NOMO-1 treated with dmso at 0.1 percent for 144 hours (cell line): ENCODE measurements around the gene PDE4A.
"Not testable (repeated sequence)": the region's sequence is repeated elsewhere in the genome, so short reads cannot be mapped to it uniquely, and the experiment has no call there.

ENCODE experiments used
- DNase-seq: peaks from one replicate; lab custom pipeline; 2025; ENCODE audit not compliant: unreplicated experiment; lab: John Stamatoyannopoulos, UW

Gene PDE4A

DNA sequence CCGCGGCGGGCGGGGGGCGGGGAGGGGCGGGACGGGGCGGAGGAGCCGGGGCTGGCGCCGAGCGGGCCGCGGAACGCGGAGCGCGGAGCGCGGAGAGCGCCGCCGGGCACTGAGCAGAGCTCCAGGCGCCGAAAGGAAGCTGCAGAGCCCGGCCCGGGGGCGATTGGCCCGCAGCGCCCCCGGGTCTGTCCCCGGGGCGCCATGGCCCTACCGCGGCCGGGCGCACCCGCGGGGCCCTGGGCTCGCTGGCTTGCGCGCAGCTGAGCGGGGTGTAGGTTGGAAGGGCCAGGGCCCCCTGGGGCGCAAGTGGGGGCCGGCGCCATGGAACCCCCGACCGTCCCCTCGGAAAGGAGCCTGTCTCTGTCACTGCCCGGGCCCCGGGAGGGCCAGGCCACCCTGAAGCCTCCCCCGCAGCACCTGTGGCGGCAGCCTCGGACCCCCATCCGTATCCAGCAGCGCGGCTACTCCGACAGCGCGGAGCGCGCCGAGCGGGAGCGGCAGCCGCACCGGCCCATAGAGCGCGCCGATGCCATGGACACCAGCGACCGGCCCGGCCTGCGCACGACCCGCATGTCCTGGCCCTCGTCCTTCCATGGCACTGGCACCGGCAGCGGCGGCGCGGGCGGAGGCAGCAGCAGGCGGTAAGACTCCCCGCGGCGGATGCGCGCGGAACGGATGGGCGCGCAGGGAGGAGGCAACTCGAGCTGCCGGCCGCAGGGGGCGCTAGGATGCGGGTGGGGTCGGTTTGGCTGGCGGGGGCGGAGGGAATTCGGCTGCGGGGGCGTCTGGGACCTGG, at the start of gene PDE4A:
Gene PDE4A (plus strand): TSS at position 95 of the 796 bp plus-strand sequence. CDS start 227 bp downstream, at position 322.
- no peak for DNase-seq

DNA sequence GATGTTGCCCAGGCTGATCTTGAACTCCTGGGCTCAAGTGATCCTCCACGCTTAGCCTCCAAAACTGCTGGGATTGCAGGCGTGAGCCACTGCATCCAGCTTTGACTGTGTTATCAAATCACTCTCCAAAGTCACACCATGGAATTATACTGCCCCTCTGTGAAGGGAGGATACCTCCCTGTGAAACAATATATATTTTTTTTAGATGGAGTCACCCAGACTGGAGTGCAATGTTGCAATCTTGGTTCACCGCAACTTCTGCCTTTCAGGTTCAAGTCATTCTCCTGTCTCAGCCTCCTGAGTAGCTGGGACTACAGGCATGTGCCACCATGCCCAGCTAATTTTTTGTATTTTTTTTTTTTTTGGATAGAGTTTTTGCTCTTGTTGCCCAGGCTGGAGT, 47.6 kb upstream of the PDE4A start:
- peak; percentile 79 for DNase-seq

DNA sequence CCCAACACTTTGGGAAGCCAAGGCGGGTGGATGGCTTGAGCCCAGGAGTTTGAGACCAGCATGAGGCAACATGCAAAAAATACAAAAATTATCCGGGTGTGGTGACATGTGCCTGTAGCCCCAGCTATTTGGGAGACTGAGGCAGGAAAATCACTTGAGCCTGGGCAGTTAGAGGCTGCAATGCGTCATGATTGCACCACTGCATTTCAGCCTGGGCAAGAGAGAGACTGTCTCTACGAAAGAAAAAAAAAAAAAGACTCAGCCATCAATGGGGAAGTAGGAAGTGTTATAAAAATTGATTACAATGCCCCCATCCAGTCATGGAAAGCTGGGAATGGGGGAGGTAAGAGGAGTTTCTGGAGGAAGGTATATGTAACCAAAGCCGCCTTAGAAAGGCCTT, 45.4 kb upstream of the PDE4A start:
- DNase-seq, result no peak

DNA sequence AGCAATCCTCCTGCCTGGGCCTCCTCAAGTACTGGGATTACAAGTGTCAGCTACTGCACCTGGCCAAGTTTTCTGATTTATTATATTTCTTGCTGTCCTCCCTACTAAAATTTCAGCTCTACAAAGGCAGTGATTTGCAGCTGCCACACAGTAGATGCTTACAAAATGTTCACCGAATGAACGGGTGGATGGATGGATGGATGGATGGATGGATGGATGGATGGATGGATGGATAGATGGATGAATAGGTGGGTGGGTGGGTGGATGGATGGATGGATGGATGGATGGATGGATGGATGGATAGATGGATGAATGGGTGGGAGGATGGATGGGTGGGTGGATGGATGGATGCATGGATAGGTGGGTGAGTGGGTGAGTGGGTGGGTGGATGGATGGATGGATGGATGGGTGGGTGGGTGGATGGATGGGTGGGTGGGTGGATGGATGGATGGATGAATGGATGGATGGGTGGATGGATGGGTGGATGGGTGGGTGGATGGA, 43.1 kb upstream of the PDE4A start:
- not testable (repeated sequence) for DNase-seq

DNA sequence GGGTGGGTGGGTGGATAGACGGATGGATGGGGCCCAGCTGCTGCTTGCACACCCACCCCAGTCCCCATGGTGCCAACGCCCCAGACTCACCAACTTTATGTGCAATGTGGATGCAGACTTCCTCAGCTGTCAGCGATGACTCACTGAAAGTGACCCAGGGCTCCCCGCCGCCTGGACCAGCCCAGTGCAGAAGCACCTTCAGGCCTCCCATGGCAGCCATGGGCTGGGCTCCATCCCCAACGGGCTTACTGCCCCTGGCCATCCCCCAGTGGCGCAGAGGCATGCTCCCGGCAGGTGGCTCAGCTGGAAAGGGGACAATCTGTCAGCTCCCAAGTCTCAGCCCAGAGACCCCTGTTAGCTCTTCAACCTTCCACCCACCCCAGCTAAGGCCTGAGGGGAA, 42.2 kb upstream of the PDE4A start:
- no peak for DNase-seq

DNA sequence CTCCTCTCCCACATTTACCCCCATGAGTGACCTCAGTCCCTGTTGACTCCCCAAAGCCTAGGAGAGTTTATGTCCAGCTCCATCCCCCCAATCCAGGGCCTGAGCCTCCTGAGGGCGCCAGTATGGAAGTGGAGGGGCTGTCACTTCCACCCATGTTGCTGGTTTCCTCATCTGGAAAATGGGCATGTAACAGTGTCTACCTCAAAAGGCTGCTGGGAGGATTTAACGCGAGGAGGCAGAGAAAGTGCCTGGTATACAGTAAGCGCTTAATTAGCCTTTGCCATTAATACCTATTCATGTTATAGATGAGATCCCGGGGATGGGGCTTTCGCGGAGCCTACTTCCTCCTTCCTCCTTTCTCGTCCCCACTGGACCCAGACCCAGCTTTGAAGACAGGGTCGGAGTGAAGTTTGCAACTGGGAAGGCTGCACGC, 40.4 kb upstream of the PDE4A start:
- no peak for DNase-seq

DNA sequence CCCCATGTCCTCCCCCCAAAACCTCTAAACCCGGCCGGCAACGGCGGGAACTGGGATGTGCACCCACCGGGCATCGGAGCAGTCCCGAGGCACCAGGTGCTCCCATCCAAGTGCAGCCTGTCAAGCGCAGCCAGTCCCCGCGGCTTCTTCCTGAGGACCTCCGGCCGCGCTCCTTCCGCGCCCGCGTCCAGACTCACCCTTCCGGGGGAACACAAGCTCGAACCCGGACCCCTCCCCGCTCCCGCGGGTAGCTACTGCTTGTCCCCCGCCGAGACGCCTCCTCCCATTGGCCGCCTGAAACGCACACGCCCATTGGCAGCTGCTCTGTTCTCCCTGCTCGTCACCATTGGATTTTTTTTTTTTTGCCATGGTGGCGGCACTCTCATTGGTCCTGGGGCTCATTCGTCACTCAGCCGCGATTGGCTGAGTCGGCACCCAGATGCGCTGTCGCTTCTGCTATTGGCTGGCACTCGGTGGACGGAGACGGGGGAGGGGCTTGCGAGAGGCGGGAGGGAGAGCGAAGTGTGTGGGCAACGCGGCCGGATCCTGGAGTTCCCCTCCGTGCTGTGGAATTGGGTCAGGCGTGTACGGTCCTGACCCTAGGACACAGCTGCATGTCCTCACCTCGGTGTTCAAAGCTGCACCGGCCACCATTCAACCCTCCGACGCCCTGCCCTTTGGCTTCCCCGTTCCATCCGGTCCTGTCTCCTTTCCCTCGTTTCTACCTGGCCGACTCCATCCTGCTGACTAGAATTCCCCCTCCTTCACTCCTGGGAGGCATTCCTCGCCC, 39.8 kb upstream of the PDE4A start, which contains the start of gene TYK2:
Gene TYK2 (minus strand): TSS at position 260 of the 790 bp plus-strand sequence. CDS start 2,166 bp downstream, outside the sequence.
- DNase-seq, result peak; percentile 97

DNA sequence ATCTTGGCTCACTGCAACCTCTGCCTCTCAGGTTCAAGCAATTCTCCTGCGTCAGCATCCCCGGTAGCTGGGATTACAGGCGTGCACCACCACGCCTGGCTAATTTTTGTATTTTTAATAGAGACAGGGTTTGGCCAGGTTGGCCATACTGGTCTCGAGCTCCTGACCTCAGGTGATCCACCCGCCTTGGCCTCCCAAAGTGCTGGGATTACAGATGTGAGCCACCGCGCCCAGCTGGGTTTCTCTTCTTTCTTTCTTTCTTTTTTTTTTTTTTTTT, 37.2 kb upstream of the PDE4A start:
- not testable (repeated sequence) for DNase-seq

DNA sequence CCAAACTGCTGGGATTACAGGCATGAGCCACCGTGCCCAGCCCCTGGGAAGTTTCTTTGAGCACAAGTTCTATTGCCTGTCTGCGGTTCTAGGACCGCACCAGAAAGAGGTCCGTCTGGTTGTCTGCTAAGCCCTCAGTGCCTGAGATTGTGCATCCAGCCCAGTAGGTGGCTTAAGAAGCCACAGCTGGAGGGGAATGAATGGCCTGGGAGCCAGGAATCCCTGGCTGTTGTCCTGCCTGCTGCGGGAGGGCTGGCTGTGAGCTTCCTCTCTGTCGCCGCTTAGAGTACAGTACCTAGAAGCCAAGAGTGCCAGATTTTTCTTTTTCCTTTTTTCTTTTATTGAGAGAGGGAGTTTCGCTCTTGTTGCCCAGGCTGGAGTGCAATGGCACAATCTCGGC, 35.8 kb upstream of the PDE4A start:
- no peak for DNase-seq

DNA sequence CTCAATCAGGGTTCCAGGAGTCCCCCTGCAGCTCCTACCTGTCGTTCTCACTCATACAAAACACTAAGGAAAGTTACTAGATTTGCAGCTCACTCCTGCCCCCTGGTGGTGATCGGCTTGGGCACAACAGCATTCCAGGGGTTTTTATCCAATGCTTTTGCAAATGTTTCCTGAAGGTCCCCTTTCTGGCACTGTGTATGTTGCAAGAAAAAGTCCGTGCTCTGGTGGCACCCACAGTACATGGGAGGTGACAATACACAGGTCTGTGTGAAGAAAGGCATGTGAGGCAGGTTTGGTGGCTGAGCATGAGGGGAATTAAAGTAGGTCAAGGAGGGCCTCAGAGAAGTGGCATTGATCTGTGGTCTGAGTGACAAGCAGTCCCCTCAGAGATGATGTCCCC, 31.4 kb upstream of the PDE4A start:
- no peak for DNase-seq

DNA sequence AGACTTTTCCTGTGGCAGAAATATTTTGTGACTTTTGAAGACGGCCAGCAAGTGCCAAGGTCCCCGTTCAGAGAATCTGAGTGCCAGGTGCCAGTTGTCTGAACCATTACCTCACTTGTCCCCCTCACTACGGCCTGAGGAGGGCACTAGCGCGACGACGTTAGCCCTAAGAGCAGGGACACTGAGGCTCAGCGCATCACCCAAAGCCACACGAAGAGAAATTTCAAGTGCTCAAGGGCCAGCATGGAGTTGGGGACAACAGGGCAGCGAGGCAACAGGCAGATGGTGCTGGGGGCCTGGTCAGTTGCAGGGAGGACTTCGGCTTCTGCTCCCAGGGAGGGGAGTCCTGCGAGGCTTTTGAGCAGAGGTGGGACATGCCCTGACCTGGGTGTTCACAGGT, 30.5 kb upstream of the PDE4A start:
- no peak for DNase-seq

DNA sequence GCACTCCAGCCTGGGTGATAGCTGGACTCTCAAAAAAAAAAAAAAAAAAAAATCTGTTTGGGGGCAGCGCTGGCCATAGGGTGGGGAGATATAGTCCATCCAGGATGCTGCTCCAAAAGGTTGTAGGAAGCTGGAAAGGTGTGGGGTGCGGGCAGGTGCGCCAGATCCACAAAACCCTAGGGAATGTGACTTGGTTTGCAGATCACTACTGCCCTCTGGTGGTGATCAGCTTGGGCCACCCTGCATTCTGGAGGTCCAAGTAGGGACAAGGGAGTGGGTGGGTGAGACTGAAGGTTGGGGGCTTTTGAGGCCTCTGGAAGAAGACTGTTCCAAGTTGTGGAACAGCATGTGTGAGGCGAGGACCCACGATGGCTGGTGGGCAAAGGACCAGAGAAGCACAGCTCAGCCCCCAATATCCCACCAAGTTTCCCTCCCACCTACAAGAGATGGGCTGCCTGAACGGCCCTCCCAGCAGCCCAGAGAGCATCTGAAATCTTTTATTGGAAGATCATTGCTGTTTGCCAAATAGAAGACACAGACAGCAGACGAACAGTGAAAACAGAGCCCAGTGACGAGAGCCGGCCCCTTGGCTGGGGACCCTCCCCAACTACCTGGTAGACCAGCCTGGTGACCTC, 29.6 kb upstream of the PDE4A start:
- no peak for DNase-seq

DNA sequence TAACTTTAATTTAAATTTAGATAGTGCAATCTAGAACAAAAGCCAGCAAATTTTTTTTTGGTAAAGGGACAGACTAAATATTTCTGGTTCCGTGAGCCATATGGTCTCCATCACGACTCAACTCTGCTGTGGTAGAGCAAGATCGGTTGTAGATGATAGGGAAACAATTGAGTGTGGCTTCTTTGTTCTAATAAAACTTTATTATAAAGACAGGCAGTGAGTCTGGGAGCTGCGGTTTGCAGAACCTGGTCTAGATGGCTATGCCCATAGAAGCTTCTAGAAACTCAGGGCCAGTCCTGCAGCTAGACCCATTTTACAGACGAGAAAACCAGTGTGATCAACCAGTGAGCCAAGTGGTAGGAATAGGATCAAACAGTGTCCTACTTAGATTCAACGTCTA, 28.2 kb upstream of the PDE4A start:
- DNase-seq, result no peak

DNA sequence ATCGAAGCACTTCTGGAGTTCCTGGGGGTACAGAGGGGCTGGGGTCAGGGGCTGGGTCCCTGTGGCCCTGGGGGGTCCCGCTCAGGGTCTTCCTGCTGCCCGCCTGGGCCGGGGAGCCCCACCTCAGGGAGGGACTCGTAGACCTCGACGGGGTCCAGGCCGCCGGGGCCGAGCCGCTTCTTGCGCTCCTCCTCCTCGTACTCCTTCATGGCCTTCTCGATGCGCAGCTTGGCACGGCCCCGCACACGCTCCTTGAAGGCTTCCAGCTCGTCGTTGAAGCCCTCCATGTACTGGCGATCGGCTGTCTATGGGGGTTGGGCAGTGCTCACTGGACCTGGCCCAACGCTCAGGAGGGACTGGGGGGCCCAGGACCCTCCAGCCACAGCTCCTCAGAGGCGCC, 27.2 kb upstream of the PDE4A start:
- no peak for DNase-seq

DNA sequence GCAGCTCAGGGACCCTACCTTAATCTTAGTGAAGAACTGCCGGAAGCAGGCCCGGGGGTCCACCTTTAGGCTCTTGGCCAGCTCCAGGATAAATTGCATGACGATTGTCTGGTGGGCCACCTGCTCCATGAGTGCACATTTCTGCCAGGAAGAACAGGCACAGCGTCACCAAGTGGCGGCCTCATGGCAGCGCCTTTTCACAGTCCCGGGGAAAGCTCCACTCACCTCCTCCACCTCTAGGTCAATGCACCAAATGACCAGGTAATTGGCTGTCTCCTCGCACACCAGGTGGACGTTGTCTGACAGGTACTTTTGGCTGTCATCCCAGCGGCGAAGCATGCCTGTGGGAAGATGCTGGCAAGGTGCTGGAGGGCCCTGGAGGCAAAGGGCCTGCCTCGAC, 25.3 kb upstream of the PDE4A start:
- DNase-seq, result no peak

DNA sequence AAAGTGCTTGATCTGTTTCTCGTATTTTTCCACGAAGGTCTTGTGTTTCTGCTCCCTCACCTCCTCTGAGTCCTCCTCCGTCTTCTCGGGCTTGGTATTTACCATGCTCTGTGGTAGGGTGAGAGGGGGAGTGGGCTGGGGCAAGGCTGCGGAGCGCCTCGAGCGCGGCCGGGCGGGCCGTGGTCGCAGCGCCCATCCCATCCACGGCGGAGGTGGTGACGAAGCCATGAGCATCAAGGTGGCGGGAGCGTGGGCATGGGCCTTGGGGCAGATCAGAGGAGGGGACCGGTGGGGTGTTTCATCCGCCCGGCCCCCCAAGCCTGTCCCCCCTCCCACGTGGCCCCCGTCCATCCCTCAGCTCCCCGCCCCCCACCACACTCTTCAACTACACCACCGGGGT, 24.9 kb upstream of the PDE4A start:
- no peak for DNase-seq

DNA sequence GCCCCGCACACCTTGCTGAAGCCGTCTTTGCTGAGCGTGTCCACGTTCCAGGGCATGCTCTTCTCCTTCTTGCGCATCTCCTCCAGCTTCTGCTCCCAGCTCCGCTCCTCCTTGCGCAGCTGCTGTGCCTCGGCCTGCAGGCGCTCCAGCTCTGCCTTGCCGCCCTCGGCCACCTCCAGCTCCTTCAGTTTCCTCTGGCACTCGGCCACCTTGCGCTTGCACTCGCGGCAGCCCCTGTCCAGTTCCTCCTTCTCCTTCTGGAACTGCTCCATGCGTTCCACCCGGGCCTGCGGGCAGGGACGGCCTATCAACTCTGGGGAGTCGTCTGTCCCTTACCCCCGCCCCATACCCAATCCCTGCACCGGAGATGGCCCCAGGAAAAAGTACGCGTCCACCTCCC, 24.4 kb upstream of the PDE4A start:
- DNase-seq, result no peak

DNA sequence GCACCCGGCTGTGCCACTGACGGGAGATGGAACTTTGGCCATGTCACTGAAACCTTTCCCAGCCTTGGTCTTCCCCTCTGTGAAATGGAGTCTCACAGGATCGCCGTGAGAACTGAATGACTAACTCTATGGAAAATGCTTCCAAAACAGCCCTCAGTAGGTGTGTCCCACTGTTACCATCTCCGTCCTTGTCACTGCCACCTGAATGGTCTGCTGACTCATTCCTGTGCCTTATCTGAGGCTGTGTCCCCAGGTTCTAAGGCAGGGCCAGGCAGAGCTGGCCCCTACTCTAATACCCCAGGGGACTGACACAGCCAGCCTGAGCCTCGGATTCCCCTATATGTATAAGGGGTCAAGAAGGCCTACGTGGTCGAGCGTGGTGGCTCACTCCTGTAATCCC, 21.5 kb upstream of the PDE4A start:
- no peak for DNase-seq

DNA sequence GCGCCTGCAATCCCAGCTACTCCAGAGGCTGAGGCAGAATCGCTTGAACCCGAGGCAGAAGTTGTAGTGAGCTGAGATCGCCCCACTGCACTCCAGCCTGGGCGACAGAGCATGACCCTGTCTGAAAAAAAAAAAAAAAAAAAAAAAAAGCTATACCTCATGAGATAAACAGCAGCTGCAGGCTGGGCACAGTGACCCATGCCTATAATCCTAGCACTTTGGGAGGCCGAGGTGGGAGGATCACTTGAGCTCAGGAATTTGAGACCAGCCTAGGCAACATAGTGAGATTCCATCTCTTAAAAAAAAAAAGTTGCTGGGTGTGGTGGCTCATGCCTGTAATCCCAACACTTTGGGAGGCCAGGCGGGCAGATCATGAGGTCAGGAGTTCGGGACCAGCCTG, 21.0 kb upstream of the PDE4A start:
- not testable (repeated sequence) for DNase-seq

DNA sequence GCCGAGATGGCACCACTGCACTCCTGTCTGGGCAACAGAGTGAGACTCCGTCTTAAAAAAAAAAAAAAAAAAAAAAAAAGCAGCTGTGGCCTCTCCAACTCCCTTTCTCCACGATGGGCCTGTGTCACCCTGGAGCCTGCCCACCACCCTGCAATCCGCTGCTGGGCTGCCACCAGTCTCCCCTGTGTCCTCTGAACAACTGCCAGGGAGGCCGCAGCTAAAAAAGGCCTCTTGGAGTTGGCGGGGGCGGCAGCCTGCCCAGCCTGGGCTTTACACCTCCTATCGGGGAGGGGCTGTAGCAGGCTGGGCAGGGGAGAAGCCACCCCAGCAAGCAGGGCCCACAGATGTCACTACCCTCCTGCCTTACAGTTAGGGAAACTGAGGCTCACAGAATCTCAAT, 20.5 kb upstream of the PDE4A start:
- DNase-seq, result no peak

DNA sequence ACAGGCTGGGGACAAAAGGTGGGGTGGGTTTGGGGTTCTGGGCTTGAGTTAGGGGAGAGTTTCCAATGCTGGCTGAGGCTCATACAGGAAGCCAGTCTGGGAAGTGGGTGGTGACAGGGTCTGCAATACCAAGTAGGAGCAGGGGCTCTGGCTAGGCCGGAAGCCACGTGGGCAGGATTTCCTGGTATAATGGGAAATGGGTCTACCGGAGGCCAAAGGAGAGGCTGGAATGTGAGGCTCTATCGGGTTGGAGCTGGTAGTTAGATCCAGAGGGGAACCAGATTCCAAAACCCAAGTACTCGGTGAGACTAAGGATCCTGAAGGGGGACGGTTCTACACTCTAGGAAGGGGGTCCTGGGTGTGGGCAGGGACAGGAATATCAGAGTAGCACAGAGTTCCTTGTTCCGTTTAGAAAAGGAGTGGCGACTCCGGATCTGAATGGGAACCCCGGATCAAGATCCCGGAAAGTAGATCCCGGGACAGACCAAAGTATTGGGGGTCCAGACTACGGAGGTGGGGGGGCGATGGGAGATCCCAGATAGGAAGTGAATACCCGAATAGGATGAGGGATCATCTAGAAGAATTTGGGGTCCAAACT, 17.8 kb upstream of the PDE4A start:
- DNase-seq, result no peak
